Measurements from ENCODE around the gene MVD. TPM values are rescaled to one million over a fixed set of nuclear protein-coding genes. Genes with fewer than 3 reads are reported as not detected.
A peak's percentile ranks its signal among the peaks of the same experiment; 100 is the strongest.

The MVD gene
- total and polyA plus RNA-seq, 4 donors: 21.7 to 99.2 (median 74.7) TPM

GRCh38 chr16:88629835-88630234 lies 33.1 kb downstream of the MVD start (continued):
- TF ChIP-seq REST (IDR thresholded peaks at IDR 0.05): no peak

- peaks cover 11 to 69% (median 20%) of the 10 kb centered on the region in 4 donors for H3K36me3 ChIP-seq (ENCODE audit: control insufficient read depth in 4 of 4, insufficient read depth in 3 of 4, low read depth in 1 of 4, low read length in 3 of 4)
- H3K9ac ChIP-seq (ENCODE audit: low read depth in 1 of 2, low read length in 2 of 2): no peak overlapping the region
- TF ChIP-seq CTCF (IDR thresholded peaks at IDR 0.05; ENCODE audit: low read depth, low read length, missing input control) (peak; percentile 28), YY1 (IDR thresholded peaks at IDR 0.05) (no peak), FOXA2 (IDR thresholded peaks at IDR 0.05) (no peak), MAX (IDR thresholded peaks at IDR 0.05) (no peak), NR2F2 (IDR thresholded peaks at IDR 0.05) (no peak), TAF1 (conservative IDR thresholded peaks at IDR 0.05) (no peak), EGR1 (IDR thresholded peaks at IDR 0.05; ENCODE audit: low read depth in 2 of 2) (no peak), RXRA (IDR thresholded peaks at IDR 0.05) (peak; percentile 27 to 45), SP1 (IDR thresholded peaks at IDR 0.05) (no peak), FOXA1 (IDR thresholded peaks at IDR 0.05) (no peak), JUND (IDR thresholded peaks at IDR 0.05) (no peak), REST (IDR thresholded peaks at IDR 0.05) (no peak), GABPA (IDR thresholded peaks at IDR 0.05 in 1 of 2, conservative IDR thresholded peaks at IDR 0.05 in 1 of 2) (no peak), RAD21 (IDR thresholded peaks at IDR 0.05) (peak in 1 of 2 donors; percentile 65)
- TF ChIP-seq, protein P1, sequence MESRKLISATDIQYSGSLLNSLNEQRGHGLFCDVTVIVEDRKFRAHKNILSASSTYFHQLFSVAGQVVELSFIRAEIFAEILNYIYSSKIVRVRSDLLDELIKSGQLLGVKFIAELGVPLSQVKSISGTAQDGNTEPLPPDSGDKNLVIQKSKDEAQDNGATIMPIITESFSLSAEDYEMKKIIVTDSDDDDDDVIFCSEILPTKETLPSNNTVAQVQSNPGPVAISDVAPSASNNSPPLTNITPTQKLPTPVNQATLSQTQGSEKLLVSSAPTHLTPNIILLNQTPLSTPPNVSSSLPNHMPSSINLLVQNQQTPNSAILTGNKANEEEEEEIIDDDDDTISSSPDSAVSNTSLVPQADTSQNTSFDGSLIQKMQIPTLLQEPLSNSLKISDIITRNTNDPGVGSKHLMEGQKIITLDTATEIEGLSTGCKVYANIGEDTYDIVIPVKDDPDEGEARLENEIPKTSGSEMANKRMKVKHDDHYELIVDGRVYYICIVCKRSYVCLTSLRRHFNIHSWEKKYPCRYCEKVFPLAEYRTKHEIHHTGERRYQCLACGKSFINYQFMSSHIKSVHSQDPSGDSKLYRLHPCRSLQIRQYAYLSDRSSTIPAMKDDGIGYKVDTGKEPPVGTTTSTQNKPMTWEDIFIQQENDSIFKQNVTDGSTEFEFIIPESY (IDR thresholded peaks at IDR 0.05): no peak
- H3K9me3 ChIP-seq (ENCODE audit: control insufficient read depth in 4 of 4, low read length in 3 of 4): no peaks in the 10 kb centered on the region
- no peak for DNase-seq (ENCODE audit: low spot score)
- no peak overlapping the region for H3K27ac ChIP-seq (ENCODE audit: low read depth in 1 of 2, low read length in 2 of 2)
- H3K4me1 ChIP-seq (ENCODE audit: control insufficient read depth in 4 of 4, insufficient read depth in 4 of 4, low read length in 3 of 4): peaks cover 0 to 10% (median 4%) of the 10 kb centered on the region in 4 donors
- WGBS: 48% methylated on average over 12 of the region's 12 CpGs
- no peak overlapping the region for H3K4me3 ChIP-seq (ENCODE audit: low read depth in 1 of 3, low read length in 3 of 3)
- no peaks in the 10 kb centered on the region for H3K27me3 ChIP-seq (ENCODE audit: control insufficient read depth in 4 of 4, insufficient read depth in 4 of 4, low read length in 3 of 4)
Observed at GRCh38 chr16:88628512-88628974, 34.3 kb downstream of the MVD start.

All from liver (tissue), 9 donors.